A549 (cell line): ENCODE measurements around the gene CNTNAP2. TPM values are rescaled to one million over a fixed set of nuclear protein-coding genes. Genes with fewer than 3 reads are reported as not detected.

ENCODE experiments used
- ATAC-seq, 2 experiments: fragments of 200-7000 bp in 1 of 2; fragments of >200 bp in 1 of 2; cut with Nextera tagmentation in 1 of 2; cut with Tn5 transposase in 1 of 2; 3 replicates each; pipeline versions ENCODE4 v1.8.0 to v1.9.1; 2018 to 2020; ENCODE audit warnings: mild to moderate bottlenecking in 1 of 2, moderate library complexity in 1 of 2
- CTCF ChIA-PET: fragments of 300-600 bp; sonication (Branson Sonifier 250); formaldehyde crosslinking; extraction: SDS; loops from one replicate; lab custom pipeline; 2021; ENCODE audit warnings: antibody characterized with exemption, inconsistent platforms; lab: Yijun Ruan, JAX
- POLR2A ChIA-PET: fragments of 350-600 bp; formaldehyde crosslinking; extraction: SDS; loops from one replicate; lab custom pipeline; 2021; ENCODE audit warnings: antibody characterized with exemption, inconsistent platforms; lab: Yijun Ruan, JAX
- DNase-seq, 2 experiments: peaks; one replicate each; pipeline versions ENCODE4 v3.0.0 to v3.0.0-alpha.2; 2011 to 2016; ENCODE audit warnings: low read depth in 1 of 2, low spot score in 1 of 2
- FAIRE-seq: peaks from 2 replicates; lab custom pipeline; 2011; peaks lifted over from hg19 to GRCh38; lab: Jason Lieb, UNC
- H3K27ac ChIP-seq, 2 experiments: fragments of >200 bp; sonication (Bioruptor Twin); formaldehyde crosslinking; 3 replicates each; pipeline ENCODE4 v1.5.1; 2016 to 2017
- H3K4me1 ChIP-seq: fragments of >200 bp; sonication (Bioruptor Twin); formaldehyde crosslinking; 3 replicates; pipeline ENCODE4 v1.6.1; 2016
- H3K4me2 ChIP-seq: fragments of >200 bp; sonication (Bioruptor Twin); formaldehyde crosslinking; 3 replicates; pipeline ENCODE4 v1.6.1; 2016
- H3K4me3 ChIP-seq: fragments of >200 bp; sonication (Bioruptor Twin); formaldehyde crosslinking; 3 replicates; pipeline ENCODE4 v1.5.1; 2016
- H3K9me3 ChIP-seq: fragments of >200 bp; sonication (Bioruptor Twin); formaldehyde crosslinking; 3 replicates; pipeline ENCODE4 v1.6.1; 2016
- BHLHE40 ChIP-seq: IDR thresholded peaks from 2 replicates; pipeline ENCODE4 v1.6.1; 2012; ENCODE audit warnings: low read depth, low read length, inconsistent platforms
- CBX2 ChIP-seq: fragments of 200-600 bp; sonication (generic); IDR thresholded peaks from 2 replicates; pipeline ENCODE4 v1.6.1; 2016; ENCODE audit warnings: low read depth, mild to moderate bottlenecking, borderline replicate concordance
- CEBPB ChIP-seq, 2 experiments: fragments of >200 bp in 1 of 2; sonication (Bioruptor Twin) in 1 of 2; formaldehyde crosslinking in 1 of 2; IDR thresholded peaks; 2 replicates each; pipeline ENCODE4 v1.6.1; 2012 to 2016
- CHD2 ChIP-seq: fragments of 150-350 bp; IDR thresholded peaks from 2 replicates; pipeline ENCODE4 v1.6.1; 2014; ENCODE audit warnings: low read length; ENCODE audit not compliant: partially characterized antibody
- CHD4 ChIP-seq: fragments of 200-600 bp; sonication (generic); IDR thresholded peaks from 2 replicates; pipeline ENCODE4 v1.6.1; 2016; ENCODE audit warnings: antibody characterized with exemption, mild to moderate bottlenecking, borderline replicate concordance
- EP300 ChIP-seq, 2 experiments: fragments of >200 bp; sonication (Bioruptor Twin); formaldehyde crosslinking; IDR thresholded peaks; 2 replicates in 1 of 2; 3 replicates in 1 of 2; pipeline ENCODE4 v1.6.1; 2016 to 2017
- FOSL2 ChIP-seq, 2 experiments: fragments of 450-650 bp in 1 of 2; fragments of >200 bp in 1 of 2; sonication (Bioruptor Twin) in 1 of 2; formaldehyde crosslinking; IDR thresholded peaks; 2 replicates each; pipeline versions ENCODE4 v1.5.0 to v1.6.1; 2016 to 2020; ENCODE audit warnings: mild to moderate bottlenecking in 1 of 2, moderate library complexity in 1 of 2
- HDAC2 ChIP-seq: fragments of 200-600 bp; sonication (generic); IDR thresholded peaks from 2 replicates; pipeline ENCODE4 v1.6.1; 2016
- HEYL ChIP-seq: fragments of 250-450 bp; sonication (Bioruptor Pico); IDR thresholded peaks from 2 replicates; pipeline ENCODE4 v1.8.0; 2021; ENCODE audit warnings: mild to moderate bottlenecking, moderate library complexity
- JUN ChIP-seq, 2 experiments: fragments of >200 bp; sonication (Bioruptor Twin); formaldehyde crosslinking; IDR thresholded peaks; 2 replicates in 1 of 2; 3 replicates in 1 of 2; pipeline ENCODE4 v1.6.1; 2016 to 2017
- KDM1A ChIP-seq: fragments of 200-600 bp; sonication (generic); IDR thresholded peaks from 2 replicates; pipeline ENCODE4 v1.6.1; 2016; ENCODE audit warnings: low read depth, mild to moderate bottlenecking
- KDM5A ChIP-seq: fragments of 200-600 bp; sonication (generic); IDR thresholded peaks from 2 replicates; pipeline ENCODE4 v1.6.1; 2016; ENCODE audit warnings: antibody characterized with exemption, mild to moderate bottlenecking
- MYC ChIP-seq: IDR thresholded peaks from 2 replicates; pipeline ENCODE4 v1.6.1; 2012; ENCODE audit warnings: mild to moderate bottlenecking, inconsistent platforms, low read length, improper control_type of control experiment, borderline replicate concordance
- PHF8 ChIP-seq: fragments of 200-600 bp; sonication (generic); IDR thresholded peaks from 2 replicates; pipeline ENCODE4 v1.6.1; 2016; ENCODE audit warnings: low read depth, mild to moderate bottlenecking, antibody characterized with exemption, moderate library complexity, borderline replicate concordance
- POLR2A ChIP-seq: IDR thresholded peaks from 2 replicates; pipeline ENCODE4 v1.6.1; 2012; ENCODE audit warnings: mild to moderate bottlenecking, low read length
- POLR2AphosphoS2 ChIP-seq: conservative IDR thresholded peaks from 2 replicates; pipeline ENCODE4 v1.6.1; 2012; ENCODE audit warnings: low read length, improper control_type of control experiment, inconsistent platforms
- RCOR1 ChIP-seq: fragments of 150-350 bp; IDR thresholded peaks from 2 replicates; pipeline ENCODE4 v1.6.1; 2014; ENCODE audit warnings: antibody characterized with exemption, low read length, low read depth
- RFX5 ChIP-seq: fragments of 450-650 bp; IDR thresholded peaks from 2 replicates; pipeline ENCODE4 v1.7.1; 2014; ENCODE audit warnings: antibody characterized with exemption, mild to moderate bottlenecking, moderate library complexity
- ZFP36 ChIP-seq: fragments of 450-650 bp; IDR thresholded peaks from 2 replicates; pipeline ENCODE4 v1.6.1; 2014; ENCODE audit warnings: borderline replicate concordance; ENCODE audit not compliant: partially characterized antibody
- ZSCAN20 ChIP-seq: fragments of 250-450 bp; sonication (Bioruptor Pico); IDR thresholded peaks from 2 replicates; pipeline ENCODE4 v1.8.0; 2022; ENCODE audit warnings: mild to moderate bottlenecking, moderate library complexity
- WGBS: methylation state at CpG from one replicate; pipeline ENCODE4 v1.1.6; 2017; ENCODE audit errors: missing lambda C conversion rate; 5-methylcytosine and 5-hydroxymethylcytosine counted together
- polyA plus RNA-seq, 4 experiments: library from polyadenylated mRNA; depleted of rRNA in 3 of 4; stranded (reverse); fragments of >200 nt; fragmentation: RNase III in 1 of 4; extraction: RNeasy Plus Mini Kit Qiagen cat#74134 plus additional on column Dnase treatment in 1 of 4; gene quantifications; 2 replicates in 3 of 4; 3 replicates in 1 of 4; pipeline ENCODE4 v1.2.3, GENCODE V29; 2011 to 2017
- TF ChIP-seq, protein P1 (sequence below): fragments of >200 bp; sonication (Bioruptor Twin); formaldehyde crosslinking; IDR thresholded peaks from 3 replicates; pipeline ENCODE4 v1.5.1; 2016
- TF ChIP-seq, protein P2 (sequence below): fragments of 150-350 bp; IDR thresholded peaks from 2 replicates; pipeline ENCODE4 v1.6.1; 2014; ENCODE audit warnings: low read depth, mild to moderate bottlenecking, low read length
- TF ChIP-seq, protein P3 (sequence below): fragments of >200 bp; sonication (Bioruptor Twin); formaldehyde crosslinking; IDR thresholded peaks from 3 replicates; pipeline ENCODE4 v1.6.1; 2016
- TF ChIP-seq, protein P4 (sequence below): fragments of 250-450 bp; sonication (Bioruptor Pico); IDR thresholded peaks from 2 replicates; pipeline ENCODE4 v1.5.0; 2020; ENCODE audit warnings: low read depth, mild to moderate bottlenecking, moderate library complexity

The CNTNAP2 gene
- polyA plus RNA-seq, 2 of the 4 experiments (the other 2 are of a cell fraction), result 0.05 to 0.13 TPM

DNA sequence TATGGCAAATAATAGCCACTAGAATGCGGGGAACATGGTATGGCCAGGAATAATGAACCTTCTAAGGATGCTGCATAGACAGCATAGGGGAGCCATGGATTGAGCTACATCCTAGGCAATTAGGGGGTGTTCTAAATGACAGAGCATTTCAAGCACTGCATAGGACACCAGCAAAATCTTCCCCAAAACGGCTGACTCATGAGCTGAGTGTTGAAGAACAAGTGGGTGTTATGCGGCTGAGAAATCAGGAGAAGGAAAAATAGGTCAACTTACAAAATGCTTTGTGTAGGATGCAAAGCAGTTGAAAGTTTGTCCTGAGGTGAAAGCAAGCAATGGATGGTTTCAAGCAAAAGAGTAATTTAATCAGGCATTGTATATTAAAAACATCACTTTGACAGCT lies 1450.4 kb downstream of the CNTNAP2 start:
- FAIRE-seq (no peak), DNase-seq (no peak), ATAC-seq (no peak)
- CTCF ChIA-PET, result no interaction called here
- WGBS, result 49% methylated on average over 3 of the region's 3 CpGs
- no peaks in the 10 kb centered on the region for H3K4me1 ChIP-seq
- H3K4me3 ChIP-seq, result no peak overlapping the region
- POLR2A ChIA-PET, result no interaction called here
- no peaks in the 10 kb centered on the region for H3K9me3 ChIP-seq
- TF ChIP-seq KDM5A, result no peak
- TF ChIP-seq KDM1A, result no peak
- TF ChIP-seq JUN (IDR thresholded peaks at IDR 0.05), result no peak
- TF ChIP-seq PHF8, result no peak
- no peak for TF ChIP-seq POLR2A
- no peak for TF ChIP-seq CBX2
- TF ChIP-seq, protein P1, sequence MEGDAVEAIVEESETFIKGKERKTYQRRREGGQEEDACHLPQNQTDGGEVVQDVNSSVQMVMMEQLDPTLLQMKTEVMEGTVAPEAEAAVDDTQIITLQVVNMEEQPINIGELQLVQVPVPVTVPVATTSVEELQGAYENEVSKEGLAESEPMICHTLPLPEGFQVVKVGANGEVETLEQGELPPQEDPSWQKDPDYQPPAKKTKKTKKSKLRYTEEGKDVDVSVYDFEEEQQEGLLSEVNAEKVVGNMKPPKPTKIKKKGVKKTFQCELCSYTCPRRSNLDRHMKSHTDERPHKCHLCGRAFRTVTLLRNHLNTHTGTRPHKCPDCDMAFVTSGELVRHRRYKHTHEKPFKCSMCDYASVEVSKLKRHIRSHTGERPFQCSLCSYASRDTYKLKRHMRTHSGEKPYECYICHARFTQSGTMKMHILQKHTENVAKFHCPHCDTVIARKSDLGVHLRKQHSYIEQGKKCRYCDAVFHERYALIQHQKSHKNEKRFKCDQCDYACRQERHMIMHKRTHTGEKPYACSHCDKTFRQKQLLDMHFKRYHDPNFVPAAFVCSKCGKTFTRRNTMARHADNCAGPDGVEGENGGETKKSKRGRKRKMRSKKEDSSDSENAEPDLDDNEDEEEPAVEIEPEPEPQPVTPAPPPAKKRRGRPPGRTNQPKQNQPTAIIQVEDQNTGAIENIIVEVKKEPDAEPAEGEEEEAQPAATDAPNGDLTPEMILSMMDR, result no peak
- no peak for TF ChIP-seq EP300 (IDR thresholded peaks at IDR 0.05)
- no peak for TF ChIP-seq MYC
- TF ChIP-seq ZFP36, result no peak
- no peak for TF ChIP-seq CHD2
- no peak for TF ChIP-seq RFX5
- TF ChIP-seq ZSCAN20, result no peak
- TF ChIP-seq, protein P2, sequence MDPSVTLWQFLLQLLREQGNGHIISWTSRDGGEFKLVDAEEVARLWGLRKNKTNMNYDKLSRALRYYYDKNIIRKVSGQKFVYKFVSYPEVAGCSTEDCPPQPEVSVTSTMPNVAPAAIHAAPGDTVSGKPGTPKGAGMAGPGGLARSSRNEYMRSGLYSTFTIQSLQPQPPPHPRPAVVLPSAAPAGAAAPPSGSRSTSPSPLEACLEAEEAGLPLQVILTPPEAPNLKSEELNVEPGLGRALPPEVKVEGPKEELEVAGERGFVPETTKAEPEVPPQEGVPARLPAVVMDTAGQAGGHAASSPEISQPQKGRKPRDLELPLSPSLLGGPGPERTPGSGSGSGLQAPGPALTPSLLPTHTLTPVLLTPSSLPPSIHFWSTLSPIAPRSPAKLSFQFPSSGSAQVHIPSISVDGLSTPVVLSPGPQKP, result no peak
- H3K27ac ChIP-seq, result no peak overlapping the region
- no peak overlapping the region for H3K4me2 ChIP-seq

DNA sequence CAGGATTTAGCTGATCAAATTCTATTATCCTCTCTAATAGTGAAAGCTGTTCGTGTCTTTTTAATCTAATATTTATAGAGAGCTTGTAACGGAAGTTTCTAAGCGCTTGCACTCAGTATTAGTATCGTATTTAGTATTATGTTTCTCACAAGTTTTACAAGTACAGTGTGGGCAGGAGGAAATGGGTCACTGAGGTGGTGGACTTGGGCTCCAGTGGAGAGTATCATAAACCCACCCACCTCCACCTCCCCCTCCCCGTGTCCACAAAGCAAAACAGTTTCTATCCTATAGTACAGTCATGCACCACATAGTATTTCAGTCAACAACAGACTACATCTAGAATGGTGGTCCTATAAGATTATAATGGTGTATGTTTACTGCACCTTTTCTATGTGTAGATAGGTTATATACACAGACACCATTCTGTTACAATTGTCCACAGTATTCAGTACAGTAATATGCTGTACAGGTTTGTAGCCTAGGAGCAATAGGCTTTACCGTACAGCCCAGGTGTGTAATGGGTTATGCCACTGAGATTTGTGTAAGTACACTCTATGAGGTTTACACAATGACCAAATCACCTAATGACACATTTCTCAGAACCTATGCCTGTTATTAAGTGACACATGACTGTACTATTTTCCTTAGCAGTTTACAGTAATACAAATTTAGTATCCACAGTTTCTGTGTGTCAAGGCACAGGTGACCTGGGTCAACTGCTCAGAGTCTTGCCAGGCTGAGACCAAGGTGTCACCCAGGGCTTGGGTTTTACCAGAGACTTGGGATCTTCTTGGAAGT lies 1452.7 kb downstream of the CNTNAP2 start:
- no peak overlapping the region for H3K4me3 ChIP-seq
- no peak for DNase-seq
- WGBS, result 45% methylated on average over 6 of the region's 6 CpGs
- ATAC-seq, result no peak
- TF ChIP-seq HDAC2, result no peak
- no peak for TF ChIP-seq CEBPB (IDR thresholded peaks at IDR 0.05)
- TF ChIP-seq, protein P3, sequence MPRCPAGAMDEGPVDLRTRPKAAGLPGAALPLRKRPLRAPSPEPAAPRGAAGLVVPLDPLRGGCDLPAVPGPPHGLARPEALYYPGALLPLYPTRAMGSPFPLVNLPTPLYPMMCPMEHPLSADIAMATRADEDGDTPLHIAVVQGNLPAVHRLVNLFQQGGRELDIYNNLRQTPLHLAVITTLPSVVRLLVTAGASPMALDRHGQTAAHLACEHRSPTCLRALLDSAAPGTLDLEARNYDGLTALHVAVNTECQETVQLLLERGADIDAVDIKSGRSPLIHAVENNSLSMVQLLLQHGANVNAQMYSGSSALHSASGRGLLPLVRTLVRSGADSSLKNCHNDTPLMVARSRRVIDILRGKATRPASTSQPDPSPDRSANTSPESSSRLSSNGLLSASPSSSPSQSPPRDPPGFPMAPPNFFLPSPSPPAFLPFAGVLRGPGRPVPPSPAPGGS, result no peak
- no peak for TF ChIP-seq ZFP36
- no peak for TF ChIP-seq CHD4
- no peak for TF ChIP-seq BHLHE40
- no peak for TF ChIP-seq MYC
- no peak for TF ChIP-seq CHD2
- no peak for TF ChIP-seq RCOR1
- no peak for TF ChIP-seq POLR2AphosphoS2
- TF ChIP-seq EP300 (IDR thresholded peaks at IDR 0.05), result no peak
- TF ChIP-seq HEYL (CRISPR knock-in tag), result no peak
- no peak for TF ChIP-seq KDM1A
- no peak for TF ChIP-seq JUN (IDR thresholded peaks at IDR 0.05)
- TF ChIP-seq, protein P4, sequence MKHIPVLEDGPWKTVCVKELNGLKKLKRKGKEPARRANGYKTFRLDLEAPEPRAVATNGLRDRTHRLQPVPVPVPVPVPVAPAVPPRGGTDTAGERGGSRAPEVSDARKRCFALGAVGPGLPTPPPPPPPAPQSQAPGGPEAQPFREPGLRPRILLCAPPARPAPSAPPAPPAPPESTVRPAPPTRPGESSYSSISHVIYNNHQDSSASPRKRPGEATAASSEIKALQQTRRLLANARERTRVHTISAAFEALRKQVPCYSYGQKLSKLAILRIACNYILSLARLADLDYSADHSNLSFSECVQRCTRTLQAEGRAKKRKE (CRISPR knock-in tag), result no peak
- no peak for TF ChIP-seq POLR2A
- no peak for TF ChIP-seq FOSL2 (IDR thresholded peaks at IDR 0.05)
- no peak for TF ChIP-seq FOSL2 (CRISPR knock-in tag; IDR thresholded peaks at IDR 0.05)
- H3K4me1 ChIP-seq, result no peaks in the 10 kb centered on the region
- ChIA-PET CTCF (no interaction called here), POLR2A (no interaction called here)
- H3K9me3 ChIP-seq, result no peaks in the 10 kb centered on the region
- H3K27ac ChIP-seq, result no peak overlapping the region
- no peak overlapping the region for H3K4me2 ChIP-seq
- FAIRE-seq, result no peak
